NCI-H748 treated with DMSO at 0.1 percent for 48 hours (cell line): ENCODE measurements around the gene COX14.
"Not testable (repeated sequence)": the region's sequence is repeated elsewhere in the genome, so short reads cannot be mapped to it uniquely, and the experiment has no call there.

Experiments used
- DNase-seq: peaks from one replicate; lab custom pipeline; 2025; lab: John Stamatoyannopoulos, UW

Gene COX14

DNA sequence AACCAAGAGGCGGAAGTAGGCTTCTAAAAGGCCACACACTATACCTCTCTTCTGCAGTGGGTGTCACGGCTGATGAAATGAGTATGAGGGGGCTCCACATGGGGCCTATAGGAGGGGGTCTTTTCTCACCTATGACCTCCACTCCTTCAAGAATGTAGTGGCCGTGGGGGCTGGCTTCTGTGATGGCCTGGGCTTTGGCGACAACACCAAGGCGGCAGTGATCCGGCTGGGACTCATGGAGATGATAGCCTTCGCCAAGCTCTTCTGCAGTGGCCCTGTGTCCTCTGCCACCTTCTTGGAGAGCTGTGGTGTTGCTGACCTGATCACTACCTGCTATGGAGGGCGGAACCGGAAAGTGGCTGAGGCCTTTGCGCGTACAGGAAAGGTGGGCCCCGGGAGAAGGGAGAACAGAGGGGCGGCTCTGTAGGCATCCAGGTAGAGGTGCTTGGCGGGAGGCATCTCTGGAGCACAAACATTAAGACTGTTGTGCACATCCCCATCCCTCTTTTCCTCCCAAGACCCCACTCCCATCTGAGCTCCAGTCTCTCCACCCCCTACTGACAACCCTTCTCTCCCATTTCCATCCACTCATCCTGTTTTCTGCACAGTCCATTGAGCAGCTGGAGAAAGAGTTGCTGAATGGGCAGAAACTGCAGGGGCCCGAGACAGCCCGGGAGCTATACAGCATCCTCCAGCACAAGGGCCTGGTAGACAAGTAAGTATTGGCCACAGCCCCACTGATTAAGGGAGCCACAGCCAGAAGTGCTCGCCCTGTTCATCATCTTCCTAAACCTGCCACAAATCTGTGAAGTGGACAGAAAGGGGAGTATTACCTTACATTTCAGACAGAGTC is 4.4 kb upstream of the COX14 start:
- no peak for DNase-seq

DNA sequence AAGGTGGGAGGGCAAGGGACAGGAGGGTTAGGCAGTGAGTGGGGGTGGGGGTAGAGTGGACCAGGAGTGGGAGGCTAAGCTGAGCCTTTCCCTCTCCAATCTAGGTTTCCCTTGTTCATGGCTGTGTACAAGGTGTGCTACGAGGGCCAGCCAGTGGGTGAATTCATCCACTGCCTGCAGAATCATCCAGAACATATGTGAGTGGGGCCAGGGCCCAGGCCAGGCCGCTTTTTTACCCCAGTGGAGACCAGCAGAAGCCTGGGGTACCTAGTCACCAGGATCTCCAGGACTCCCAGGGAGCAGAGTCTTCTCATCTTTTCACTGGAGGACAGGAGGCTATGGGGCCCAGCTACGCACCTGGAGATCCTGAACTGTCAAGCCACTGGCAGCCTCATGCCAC is 2.7 kb upstream of the COX14 start:
- DNase-seq: no peak

DNA sequence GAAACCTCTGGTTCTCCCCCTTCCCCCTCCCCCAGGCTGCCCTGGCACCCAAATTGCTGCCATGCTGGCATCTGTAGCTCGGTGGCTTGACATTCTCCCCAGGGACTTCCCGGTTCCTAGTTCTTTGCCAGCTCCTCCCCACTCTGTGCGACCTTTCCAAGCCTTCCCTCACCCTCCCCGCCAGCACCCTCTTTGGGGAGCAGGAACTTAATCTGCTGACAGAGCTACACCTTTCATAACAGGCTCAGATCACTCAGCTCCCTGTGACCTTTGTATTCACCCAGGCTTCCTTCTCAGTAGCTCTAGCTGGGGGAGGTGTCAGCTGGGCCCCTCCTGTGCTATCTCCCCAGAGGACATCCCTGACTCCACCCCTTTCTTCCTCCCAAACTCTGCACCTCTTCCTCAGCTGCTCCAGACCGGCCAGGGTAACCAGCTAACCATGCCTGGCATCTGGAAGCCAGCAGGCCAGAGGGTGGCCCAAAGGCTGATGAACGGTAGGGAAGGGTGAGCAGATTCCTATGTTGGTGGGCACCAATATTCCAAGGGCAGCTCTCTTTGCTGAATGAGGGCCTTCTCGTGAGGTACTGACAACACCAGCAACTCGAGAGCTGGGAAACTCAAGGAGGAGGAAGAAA is 1.8 kb upstream of the COX14 start:
- no peak for DNase-seq

DNA sequence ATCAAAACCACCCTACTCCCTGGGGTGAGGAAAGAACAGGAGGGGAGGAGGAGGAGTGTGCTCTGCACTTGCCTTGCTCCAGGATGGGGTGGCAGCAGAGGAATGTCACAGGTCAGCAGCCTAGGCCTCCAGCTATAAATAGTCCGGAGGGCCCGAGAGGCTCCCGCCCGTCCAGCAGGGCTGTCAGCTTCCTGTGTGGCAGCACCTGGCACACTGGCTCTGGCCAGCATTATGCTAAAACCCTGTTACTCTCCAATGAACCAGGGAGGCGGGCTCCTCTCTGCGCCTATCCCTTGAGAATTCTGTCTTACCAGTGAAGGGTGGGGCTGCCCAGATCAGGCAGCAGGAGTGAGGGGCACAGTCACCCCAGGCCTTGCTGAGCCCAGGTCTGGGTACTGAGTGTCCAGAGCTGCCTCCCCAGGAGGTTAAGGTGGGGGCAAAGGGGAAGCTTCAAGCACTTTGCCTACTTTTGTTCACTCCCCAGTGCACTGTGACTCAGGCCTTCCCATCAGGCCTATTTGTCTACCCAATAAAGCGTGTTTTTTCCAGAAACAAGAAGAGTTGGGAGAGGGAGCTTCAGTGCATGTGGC is 1.2 kb upstream of the COX14 start:
- DNase-seq: no peak

DNA sequence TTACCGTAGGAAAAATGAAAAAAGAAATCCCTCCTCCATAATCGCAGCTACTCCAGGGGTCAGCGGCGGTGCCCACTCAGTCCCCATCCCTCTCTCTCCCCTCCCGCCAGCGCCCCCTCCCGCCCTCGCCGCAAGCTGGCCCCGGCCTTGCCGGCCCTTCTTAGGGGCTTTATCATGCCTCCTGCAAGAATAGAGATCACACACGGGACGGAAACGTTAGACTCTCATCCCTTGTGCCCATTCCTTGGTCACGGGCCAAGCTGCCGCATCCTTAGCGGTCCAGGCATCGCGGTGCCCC is 692 bp upstream of the COX14 start:
- DNase-seq: no peak

DNA sequence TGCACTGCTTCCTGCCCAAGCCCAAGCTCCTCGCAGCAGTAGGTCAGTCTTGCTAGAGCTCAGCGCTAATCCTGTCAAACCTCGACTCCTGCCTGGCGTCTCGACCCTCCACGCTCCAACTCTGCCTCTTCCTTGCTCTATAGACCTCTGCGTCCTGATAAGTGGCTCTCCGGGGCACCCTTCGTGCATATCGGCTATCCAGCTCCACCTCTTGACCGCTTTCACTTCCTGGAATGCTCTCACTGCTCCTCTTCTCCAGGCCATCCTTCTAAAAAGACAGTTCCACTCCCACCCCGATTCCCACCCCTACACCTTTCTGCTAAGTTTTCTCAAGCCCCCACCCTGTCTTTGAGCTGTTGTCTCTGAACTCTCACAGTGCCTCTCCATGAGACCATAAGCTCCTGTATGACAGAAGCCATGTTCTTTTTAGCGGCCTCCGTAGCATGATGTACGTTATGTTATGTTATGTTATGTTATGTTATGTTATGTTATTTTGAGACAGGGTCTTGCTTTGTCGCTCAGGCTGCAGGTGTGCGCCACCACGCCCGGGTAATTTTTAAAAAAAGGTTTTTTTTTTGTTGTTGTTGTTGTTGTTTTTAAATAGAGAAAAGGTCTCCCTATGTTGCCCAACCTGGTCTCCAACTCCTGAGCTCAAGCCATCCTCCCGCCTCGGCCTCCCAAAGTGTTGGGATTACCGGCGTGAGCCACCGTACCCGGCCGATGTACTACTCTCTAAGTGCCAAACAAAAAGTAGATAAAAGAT is 601 bp downstream of the COX14 start:
- no peak for DNase-seq

DNA sequence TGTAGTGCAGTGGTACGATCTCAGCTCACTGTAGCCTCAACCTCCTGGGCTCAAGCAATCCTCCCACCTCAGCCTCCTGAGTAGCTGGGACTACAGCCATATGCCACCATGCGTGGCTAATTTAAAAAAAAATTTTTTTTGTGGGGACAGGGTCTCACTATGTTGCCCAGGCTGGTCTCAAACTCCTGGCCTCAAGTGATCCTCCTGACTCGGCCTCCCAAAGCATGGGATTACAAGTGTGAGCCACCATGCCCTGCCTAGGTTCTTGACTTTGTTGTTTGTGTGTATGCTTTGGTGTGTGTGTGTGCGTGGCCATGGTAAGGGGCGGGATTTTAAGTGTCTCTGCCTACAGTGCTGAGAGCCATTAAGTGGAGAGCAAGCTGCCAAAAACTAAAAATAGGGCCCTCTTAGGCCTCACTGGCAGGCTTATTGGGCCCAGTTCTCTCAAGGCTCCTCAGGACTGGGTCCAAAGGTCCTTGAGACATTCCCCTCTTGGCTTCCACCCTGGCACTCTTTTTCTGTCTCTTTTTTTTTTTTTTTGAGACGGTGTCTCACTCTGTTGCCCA is 5.1 kb downstream of the COX14 start:
- no peak for DNase-seq

DNA sequence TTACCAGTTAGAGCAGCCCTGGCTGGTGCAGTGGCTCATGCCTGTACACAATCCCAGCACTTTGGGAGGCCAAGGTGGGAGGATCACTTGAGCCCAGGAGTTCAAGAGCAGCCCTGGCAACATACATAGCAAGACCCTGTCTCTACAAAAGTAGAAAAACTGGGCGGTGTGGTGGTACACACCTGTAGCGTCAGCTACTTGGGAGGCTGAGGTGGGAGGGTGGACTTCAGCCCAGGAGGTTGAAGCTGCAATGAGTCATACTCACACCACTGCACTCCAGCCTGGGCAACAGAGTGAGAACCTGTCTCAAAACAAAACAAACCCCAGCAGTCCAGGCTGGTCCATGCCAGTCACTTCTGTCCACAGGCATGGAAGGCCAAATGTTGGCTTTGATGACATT is 7.4 kb downstream of the COX14 start:
- no peak for DNase-seq

DNA sequence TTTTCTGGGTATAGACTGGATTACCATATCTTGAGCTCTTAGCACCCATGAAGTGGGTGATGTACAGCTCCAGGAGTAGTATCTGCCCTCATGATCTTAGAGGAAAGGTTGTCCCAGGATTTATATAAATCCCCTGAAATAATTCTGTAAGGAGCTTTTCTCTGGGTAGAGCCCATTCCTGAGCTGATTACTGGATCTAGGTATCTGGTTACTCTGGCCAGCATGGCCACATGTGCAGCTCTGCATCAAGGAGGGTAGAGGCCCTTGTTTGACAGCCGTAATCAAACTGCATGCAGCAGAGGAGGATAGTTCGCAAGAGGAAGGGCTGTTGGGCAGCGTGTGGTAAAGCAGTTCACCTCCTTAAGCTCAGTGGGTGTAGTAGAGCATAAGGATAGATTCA is 8.5 kb downstream of the COX14 start:
- DNase-seq: no peak

DNA sequence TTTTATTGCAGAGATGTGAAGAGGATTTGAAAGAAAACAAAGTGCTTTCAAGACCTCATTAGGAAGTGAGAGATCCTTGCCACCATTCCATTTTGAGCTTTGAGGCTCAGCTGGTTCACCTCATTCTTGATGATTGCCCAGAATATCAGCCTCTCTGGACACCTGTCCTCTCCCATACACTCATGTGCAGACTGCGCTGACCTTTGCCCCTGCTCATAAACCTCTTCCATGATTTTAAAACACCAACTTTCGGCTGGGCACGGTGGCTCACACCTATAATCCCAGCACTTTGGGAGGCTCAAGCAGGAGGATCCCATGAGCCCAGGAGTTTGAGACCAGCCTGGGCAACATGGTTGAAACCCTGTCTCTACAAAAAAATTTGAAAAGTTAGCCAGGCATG is 8.9 kb downstream of the COX14 start:
- no peak for DNase-seq

DNA sequence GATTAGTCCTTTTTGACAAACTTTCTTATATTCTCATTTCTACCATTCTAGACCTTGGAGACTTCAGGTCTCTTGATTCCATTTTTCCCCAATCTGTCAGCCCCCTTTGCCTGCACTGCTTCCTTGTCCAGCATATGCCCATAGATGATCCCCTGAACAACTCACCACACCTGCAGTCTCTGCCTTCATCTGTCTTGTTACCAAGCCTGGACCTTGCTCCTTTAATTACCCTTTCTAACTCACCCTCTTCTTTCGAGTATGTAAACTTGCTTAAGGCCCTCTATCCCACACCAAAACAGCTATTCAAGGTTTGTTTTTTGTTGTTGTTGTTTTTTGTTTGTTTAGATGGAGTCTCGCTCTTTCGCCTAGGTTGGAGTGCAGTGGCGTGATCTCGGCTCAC is 9.6 kb downstream of the COX14 start:
- no peak for DNase-seq

DNA sequence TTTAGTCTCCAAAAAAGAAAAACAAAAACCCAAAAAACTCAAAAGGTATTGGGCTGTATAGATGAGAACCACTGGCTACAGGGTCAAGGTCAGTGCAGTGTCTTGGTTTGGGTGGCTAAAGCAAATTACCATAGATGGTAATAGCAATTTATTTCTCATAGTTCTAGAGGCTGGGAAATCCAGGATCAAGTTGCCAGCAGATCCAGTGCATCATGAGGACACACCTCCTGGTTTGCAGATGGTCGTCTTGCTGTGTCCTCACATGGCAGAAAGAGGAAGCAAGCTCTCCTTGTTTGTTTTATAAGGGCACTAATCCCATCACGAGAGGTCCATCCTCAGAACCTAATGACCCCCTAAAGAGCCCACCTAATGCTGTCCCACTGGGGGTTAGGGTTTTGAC is 11.2 kb downstream of the COX14 start:
- no peak for DNase-seq

DNA sequence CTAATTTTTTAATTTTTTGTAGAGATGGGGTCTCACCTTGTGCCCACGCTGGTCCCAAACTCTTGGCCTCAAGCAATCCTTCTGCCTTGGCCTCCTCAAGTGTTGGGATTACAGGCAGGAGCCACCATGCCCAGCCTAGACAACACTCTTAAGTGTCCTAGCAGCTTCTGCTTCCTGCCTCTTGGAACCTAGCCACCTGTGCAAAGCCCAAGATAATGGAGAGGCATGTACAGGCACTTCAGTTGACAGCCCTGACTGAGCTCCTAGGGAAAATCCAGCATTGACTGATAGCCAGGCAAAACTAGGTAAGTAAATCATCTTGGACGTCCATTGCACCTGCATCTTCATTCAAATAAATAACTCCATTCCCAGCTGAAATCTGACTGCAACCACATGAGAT is 15.5 kb downstream of the COX14 start:
- DNase-seq: no peak

DNA sequence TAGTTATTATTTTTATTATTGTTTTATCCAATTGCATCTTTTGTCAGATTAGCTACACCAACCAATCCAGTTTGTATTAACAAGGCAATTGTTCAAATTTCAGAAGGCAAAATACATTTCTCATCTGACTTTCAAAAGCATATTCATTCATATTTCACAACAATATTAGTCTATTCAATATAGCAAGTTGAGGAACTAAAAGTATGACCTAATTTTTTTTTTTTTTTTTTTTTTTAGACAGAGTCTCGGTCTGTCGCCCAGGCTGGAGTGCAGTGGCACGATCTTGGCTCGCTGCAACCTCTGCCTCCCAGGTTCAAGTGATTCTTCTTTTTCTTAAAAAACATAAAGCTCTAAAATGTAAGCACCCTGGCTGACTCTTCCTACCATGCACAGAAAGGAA is 17.3 kb downstream of the COX14 start:
- no peak for DNase-seq

DNA sequence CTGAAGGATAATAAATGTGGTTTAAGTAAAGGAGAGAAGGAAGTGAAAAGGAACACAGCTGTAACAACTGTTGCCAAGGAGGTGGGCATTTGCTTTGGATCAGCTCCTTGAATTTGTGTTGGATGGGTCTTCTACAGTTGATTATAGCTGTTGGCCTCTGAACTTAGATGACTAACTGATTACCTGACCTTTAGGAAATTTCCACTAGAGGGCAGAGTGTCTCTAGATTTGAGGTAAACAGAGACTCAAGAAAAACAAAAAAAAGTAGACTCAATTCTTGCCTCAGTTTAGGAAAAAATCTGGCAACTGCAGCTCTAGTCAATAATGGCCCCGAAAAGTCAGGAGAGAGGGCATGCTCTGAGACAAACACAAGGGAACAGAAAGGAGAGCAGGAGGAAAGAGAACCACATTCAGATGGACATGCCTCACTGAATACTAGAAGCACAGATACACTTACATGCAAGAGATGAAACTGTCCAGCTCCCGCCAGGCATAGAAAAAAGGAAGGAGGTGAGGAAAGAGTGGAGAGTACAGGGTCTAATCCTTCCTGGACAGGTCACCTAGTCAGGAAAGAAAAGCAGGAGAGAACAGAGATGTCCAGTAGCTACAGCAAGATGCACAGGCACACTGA is 20.6 kb downstream of the COX14 start:
- DNase-seq: no peak

DNA sequence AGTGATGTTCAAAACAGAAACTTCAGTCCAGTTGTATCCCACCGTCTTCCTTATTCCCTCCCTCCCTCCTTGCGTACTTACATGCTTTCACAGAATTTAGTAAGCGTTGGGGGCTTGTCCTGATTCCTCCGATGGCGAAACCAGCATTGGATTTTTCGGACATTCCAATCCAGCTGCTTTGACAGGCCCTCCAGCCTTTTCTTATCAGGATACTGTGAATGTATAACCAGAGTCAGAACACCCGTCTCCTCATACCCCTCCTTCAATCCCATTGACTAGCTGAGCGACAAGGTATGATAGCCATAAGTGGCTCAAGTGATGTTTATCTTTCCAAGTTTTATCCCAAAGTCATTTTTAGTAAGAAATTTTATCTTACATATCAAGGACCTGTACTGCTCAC is 31.0 kb downstream of the COX14 start:
- no peak for DNase-seq

DNA sequence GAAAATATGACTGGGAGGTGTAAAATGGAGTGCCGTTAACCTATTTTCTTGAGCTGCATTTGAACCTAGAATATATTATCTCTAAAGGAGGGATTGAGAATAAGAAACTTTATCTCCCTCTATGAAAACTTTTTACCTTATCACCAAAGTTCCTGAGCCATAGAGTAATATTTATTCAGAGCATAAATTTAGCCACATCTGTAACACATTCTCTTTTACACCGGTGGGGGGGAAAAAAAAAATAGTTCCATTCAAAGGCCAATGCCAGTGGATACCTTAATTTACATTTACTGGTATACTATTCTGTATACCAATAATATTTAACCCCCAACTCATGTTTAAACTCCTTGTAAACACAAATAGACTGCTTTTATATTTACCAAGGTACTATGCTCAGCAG is 33.4 kb downstream of the COX14 start:
- DNase-seq: no peak

DNA sequence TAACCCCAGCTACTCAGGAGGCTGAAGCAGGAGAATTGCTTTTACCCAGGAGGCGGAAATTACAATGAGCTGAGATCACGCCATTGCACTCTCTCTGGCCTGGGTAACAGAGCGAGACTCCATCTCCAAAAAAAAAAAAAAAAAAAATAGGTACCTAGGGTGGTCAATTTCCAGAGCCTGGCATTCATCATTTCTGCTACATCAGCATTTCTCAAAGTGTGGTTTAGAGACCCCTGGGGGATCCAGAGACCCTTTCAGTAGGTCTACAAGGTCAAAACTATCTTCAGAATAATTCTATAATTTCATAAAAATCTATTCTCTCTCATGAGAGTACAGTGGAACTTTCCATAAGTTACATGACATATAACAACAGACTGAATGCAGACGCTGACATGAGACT is 35.2 kb downstream of the COX14 start:
- DNase-seq: no peak

DNA sequence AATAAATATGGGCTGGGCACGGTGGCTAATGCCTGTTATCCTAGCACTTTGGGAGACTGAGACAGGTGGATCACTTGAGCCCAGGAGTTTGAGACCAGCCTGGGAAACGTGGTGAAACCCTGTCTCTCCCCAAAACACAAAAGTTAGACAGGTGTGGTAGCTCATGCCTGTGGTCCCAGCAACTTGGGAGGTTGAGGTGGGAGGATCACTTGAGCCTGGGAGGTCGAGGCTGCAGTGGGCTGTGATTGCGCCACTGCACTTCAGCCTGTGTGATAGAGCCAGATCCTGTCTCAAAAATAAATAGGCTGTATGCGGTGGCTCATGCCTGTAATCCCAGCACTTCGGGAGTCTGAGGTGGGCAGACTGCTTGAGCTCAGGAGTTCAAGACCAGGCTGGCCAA is 36.0 kb downstream of the COX14 start:
- not testable (repeated sequence) for DNase-seq

DNA sequence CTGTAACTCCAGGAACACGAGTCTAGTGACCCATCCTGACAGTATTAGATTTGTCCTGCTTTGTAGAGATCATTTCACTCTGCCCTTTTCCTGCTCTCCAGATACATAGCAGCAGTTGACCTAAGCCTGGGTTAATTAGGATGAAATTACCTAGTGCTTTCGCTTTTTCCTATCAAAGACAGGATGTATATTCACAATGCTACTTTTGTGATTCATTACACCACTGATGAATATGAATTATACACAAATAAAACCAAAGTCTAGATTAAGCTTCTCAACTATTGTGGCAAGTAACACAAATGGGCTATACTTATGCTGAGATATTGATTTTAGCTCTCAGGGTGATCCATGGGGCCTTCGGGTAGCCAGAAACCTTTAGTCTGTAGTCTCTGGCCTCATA is 37.3 kb downstream of the COX14 start:
- no peak for DNase-seq

DNA sequence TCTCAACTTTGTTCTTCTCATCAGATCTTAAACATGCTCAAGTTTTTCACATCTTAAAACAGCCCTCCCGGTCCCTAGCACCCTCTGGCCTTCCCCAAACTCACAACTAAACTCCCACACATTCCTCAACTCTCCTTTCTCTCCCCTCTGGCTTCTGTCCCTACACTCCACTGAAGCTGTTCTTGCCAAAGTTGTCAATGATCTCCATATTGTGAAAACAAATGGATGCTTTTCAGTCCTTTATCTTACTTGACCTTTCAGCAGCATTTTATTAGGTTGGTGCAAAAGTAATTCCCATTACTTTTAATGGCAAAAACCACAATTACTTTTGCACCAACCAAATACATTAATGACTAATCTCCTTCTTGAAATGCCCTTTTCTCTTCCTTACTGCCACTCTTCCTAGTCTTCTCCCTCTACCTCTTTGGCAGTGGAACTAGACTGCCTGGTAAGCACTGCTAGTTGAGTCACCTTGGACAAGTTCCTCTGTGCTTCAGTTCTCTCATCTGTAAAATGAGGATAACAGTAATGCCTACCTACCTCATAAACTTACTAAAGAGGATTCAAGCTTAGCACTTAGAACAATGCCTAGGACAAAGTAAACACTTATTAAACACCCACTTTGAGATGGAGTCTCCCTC is 39.1 kb downstream of the COX14 start:
- DNase-seq: no peak

DNA sequence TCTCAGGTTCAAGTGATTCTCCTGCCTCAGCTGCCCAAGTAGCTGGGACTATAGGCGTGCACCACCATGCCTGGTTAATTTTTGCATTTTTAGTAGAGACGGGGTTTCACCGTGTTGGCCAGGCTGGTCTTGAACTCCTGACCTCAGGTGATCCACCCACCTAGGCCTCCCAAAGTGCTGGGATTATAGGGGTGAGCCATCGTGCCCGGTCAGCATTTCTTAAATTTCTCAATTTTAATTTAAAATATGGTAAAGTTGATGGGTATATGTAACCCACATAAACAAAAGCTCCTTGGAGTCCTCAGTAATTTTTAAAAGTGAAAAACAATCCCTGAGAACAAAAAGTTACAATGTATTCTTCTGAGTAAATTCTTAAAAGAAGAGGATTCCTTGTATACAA is 42.9 kb downstream of the COX14 start:
- not testable (repeated sequence) for DNase-seq
